Neural progenitor cell (in vitro differentiated cells): ENCODE measurements around the gene STMN3.

ENCODE experiments used
- EZH2 ChIP-seq: fragments of 200-600 bp; sonication (generic); IDR thresholded peaks from 2 replicates; pipeline ENCODE4 v1.6.1; 2017; ENCODE audit warnings: antibody characterized with exemption, mild to moderate bottlenecking, moderate library complexity
- EZH2phosphoT487 ChIP-seq: fragments of 200-600 bp; sonication (generic); IDR thresholded peaks from 2 replicates; pipeline ENCODE4 v1.6.1; 2017; ENCODE audit warnings: antibody characterized with exemption
- TF ChIP-seq, protein P1 (sequence below): fragments of 200-600 bp; sonication (generic); IDR thresholded peaks from 2 replicates; pipeline ENCODE4 v1.5.1; 2017; ENCODE audit warnings: antibody characterized with exemption, mild to moderate bottlenecking

GRCh38 chr20:63619086-63619485, 34.1 kb downstream of the STMN3 start:
- TF ChIP-seq EZH2 (no peak), EZH2phosphoT487 (no peak)
- TF ChIP-seq, protein P1, sequence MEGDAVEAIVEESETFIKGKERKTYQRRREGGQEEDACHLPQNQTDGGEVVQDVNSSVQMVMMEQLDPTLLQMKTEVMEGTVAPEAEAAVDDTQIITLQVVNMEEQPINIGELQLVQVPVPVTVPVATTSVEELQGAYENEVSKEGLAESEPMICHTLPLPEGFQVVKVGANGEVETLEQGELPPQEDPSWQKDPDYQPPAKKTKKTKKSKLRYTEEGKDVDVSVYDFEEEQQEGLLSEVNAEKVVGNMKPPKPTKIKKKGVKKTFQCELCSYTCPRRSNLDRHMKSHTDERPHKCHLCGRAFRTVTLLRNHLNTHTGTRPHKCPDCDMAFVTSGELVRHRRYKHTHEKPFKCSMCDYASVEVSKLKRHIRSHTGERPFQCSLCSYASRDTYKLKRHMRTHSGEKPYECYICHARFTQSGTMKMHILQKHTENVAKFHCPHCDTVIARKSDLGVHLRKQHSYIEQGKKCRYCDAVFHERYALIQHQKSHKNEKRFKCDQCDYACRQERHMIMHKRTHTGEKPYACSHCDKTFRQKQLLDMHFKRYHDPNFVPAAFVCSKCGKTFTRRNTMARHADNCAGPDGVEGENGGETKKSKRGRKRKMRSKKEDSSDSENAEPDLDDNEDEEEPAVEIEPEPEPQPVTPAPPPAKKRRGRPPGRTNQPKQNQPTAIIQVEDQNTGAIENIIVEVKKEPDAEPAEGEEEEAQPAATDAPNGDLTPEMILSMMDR: no peak
